Retina (tissue), 1 donor: ENCODE results near the gene GPR42.
"Not testable (repeated sequence)": the region's sequence is repeated elsewhere in the genome, so short reads cannot be mapped to it uniquely, and the experiment has no call there.

Source experiments
- DNase-seq: peaks from one replicate; pipeline ENCODE4 v3.0.0-alpha.2; 2016

GPR42 gene

GRCh38 chr19:35363711-35364425 is 7.0 kb upstream of the GPR42 start:
- no peak for DNase-seq

- no peak for DNase-seq
Observed at GRCh38 chr19:35365303-35365702, 5.6 kb upstream of the GPR42 start.

GRCh38 chr19:35368378-35368777 is 2.5 kb upstream of the GPR42 start:
- no peak for DNase-seq

GRCh38 chr19:35369522-35369921 is 1.3 kb upstream of the GPR42 start:
- DNase-seq: no peak

- DNase-seq: no peak
Observed at GRCh38 chr19:35373492-35373891, 2.6 kb downstream of the GPR42 start.

GRCh38 chr19:35374031-35374430 is 3.2 kb downstream of the GPR42 start:
- DNase-seq: not testable (repeated sequence)

- no peak for DNase-seq
Observed at GRCh38 chr19:35375505-35376307, 4.8 kb downstream of the GPR42 start.

- DNase-seq: no peak
Observed at GRCh38 chr19:35377656-35378055, 6.8 kb downstream of the GPR42 start.

- no peak for DNase-seq
Observed at GRCh38 chr19:35378356-35378755, 7.5 kb downstream of the GPR42 start.

GRCh38 chr19:35379545-35379944 is 8.7 kb downstream of the GPR42 start:
- not testable (repeated sequence) for DNase-seq

GRCh38 chr19:35379992-35380391 is 9.1 kb downstream of the GPR42 start:
- DNase-seq: no peak

- no peak for DNase-seq
Observed at GRCh38 chr19:35380450-35381124, 9.7 kb downstream of the GPR42 start.

- DNase-seq: no peak
Observed at GRCh38 chr19:35381318-35381717, 10.4 kb downstream of the GPR42 start.

GRCh38 chr19:35381926-35382325 is 11.1 kb downstream of the GPR42 start:
- no peak for DNase-seq

- DNase-seq: no peak
Observed at GRCh38 chr19:35383536-35383935, 12.7 kb downstream of the GPR42 start.

- DNase-seq: no peak
Observed at GRCh38 chr19:35388277-35389054, 17.6 kb downstream of the GPR42 start.

GRCh38 chr19:35389192-35389861 is 18.5 kb downstream of the GPR42 start:
- no peak for DNase-seq

- no peak for DNase-seq
Observed at GRCh38 chr19:35392742-35393715, 22.2 kb downstream of the GPR42 start.

- DNase-seq: peak; percentile 56
Observed at GRCh38 chr19:35395382-35396199, 24.7 kb downstream of the GPR42 start.

- no peak for DNase-seq
Observed at GRCh38 chr19:35396240-35396885, 25.5 kb downstream of the GPR42 start.
